NCI-H774 (cell line): ENCODE results near the gene TEX35.

Experiments used
- DNase-seq: peaks from one replicate; lab custom pipeline; 2025; lab: John Stamatoyannopoulos, UW

Gene TEX35

DNA sequence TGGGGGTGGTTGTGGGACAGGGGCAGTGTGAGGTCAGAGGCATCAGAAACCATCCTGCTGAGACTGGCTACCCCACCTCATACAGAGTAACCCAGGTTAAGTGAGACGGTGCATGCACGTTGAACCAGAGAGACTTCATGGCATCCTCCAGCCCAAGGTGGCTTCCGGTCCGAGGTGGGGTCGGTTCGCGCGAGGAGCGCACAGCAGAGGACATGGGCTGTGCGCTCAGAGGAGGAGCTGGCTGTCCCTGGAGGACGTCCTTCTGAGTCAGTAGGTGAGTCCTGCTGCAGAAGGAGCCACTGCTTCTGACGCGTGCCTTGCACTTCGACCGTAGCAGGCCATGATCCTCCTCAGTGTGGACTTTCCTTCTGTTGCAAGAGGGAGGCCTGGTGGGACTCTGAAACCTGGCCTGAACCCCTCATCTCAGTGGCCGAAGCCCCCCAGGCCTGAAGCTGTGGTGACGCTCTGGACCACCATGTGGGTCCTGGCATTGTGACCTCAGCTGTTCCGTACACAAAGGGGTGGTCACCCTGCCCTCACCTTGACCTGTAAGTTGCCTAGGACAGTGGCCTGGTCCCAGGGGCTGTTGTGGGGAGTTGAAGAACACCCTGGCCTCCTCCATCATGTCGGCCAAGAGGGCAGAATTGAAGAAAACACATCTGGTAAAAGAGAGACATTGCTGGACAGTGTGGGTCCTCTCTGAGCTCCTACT lies at the start of gene TEX35:
TEX35 (plus strand) TSS at position 544 of the 712 bp plus-strand sequence; CDS start at position 624, 80 bp downstream.
- no peak for DNase-seq

- no peak for DNase-seq
Measured at GRCh38 chr1:178464141-178464540, 48.8 kb upstream of the TEX35 start.

- DNase-seq = no peak
Measured at GRCh38 chr1:178464566-178464965, 48.3 kb upstream of the TEX35 start.

GRCh38 chr1:178465011-178465410 lies 47.9 kb upstream of the TEX35 start:
- no peak for DNase-seq

DNA sequence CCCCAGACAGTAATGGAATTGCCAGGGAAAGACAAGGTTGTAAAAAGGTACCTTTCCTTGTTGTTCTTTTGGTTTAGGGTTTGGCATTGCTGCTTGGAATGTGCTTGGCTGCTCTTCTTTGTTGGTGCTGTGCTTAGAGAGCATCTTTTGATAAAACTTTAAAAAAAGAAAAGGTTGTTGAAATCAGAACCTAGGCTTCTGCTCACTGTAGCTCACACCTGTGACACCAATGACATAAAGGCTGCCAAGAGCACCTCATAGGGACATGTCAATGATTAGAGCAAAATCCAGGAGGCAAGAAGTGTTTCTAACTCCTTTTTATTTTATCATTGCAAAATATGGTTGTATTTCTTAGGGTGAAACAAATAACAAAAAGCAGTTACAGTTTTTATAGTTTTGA lies 45.1 kb upstream of the TEX35 start:
- DNase-seq = no peak

DNA sequence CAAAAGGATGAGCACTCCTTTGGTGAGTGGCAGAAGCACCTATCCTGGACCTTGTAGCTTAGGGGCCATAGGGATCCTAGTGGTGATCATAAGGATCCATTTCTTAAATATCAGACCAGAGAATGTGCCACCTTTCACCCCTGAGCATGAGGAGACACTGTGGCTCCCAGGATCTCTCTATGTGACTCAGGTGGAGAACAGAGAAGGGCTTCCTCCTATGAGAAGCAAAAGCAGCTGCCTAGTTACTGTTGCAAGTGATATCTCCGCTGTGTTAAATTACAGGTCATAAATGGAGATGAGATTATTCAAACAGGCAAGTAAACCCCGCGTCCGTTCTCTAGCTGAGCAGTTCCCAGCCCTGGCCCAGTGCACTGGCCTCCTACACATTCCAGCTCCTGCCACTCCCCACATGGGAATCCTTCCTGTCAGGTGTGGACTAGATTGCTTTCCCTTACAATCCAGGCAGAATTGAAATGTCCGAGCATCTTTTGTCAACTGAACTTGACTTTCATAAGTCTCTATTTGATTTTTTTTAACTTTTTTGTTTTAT lies 42.4 kb upstream of the TEX35 start:
- DNase-seq = no peak

- no peak for DNase-seq
Measured at GRCh38 chr1:178472531-178472930, 40.4 kb upstream of the TEX35 start.

DNA sequence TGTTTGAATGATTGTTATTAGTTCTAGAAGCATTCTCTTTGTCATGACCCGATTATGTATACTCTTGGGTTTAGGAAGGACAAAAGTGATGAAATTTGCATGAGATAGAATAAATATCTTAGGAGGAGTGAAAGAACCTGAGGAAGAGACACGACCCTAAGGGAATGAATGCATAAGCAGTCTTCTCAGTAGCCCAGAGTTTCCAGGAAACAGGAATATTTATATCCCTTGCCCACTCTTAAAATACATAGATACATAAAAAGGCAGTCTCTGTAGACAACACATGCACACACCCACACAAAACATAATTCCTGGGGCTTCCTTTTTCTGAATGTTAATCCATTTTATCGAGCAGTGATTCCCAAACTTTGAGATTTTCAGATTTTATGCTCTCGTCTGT lies 35.5 kb upstream of the TEX35 start:
- no peak for DNase-seq

DNA sequence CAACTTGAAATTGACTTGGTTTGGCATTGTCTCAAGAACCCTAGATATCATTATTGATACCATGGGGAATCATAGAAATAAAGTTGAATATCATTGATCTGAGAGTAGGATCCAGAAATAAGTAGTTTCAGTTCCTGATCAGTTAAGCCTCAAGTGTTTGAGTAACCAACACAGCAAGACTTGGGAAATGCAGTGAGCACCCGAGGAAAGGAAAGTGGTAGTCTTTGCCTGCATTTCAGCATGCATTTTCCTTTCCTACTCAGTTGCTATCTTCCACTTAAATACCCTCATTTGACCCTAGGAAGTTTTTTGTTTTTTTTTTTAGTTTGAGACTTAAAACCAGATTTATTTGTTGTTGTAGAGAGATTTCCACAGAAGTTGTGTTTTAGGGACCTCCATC lies 35.1 kb upstream of the TEX35 start:
- DNase-seq = no peak

DNA sequence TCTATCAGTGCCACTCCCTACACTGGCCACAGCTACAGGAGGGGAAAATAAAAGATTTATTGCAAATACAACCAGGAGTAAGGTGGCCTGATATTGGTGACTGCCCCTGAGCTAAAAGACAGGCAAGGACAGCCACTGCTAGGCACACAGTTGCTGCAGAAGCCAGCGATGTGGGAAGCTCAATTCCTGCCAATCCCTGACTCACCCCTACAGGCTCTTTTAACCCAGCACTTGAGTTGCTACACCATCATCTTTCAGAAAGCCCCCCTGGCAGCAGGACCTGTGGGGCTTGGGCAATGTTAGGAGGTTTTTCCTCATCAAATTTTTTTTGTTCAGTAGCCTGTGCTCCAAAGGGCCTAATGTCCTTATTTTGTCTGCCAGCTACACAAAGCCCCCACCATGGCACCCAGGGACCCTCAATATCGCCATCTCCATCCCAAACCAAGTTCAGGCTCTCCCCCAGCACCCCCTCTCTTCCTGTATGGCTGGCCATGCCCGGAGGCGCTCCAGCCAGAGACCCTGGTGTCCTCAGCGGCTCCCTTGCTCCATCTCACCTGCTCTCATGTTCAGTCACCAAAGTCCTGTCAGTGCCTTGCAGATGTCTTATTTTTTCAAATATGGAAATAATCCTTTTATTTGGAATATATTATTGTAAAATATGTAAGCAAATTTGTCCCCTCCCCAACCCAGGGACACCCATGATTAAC lies 29.5 kb upstream of the TEX35 start:
- DNase-seq = no peak

DNA sequence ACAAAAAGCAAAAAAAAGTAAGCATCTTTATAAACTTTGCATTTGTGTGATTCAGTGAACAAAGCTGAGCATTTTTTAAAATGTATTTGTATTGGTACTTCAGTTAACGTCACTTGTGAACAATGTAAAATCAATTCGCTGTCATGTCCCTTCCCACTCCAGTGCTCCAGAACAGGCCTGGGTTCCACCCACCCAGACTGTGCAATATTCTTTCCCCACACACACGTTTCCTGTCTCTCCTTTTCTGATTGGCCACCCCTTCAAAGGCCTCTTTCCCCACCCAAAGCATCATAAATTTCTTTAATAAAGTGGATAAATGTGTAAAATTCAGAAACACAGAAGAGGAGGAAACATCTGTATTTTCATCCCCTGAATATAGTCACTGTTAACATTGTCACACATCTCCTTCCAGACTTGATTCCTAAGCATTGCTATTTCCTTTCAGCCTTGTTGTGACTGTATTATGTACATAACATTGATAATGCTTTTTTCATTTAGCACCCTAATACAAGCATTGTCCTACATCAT lies 28.1 kb upstream of the TEX35 start:
- no peak for DNase-seq

DNA sequence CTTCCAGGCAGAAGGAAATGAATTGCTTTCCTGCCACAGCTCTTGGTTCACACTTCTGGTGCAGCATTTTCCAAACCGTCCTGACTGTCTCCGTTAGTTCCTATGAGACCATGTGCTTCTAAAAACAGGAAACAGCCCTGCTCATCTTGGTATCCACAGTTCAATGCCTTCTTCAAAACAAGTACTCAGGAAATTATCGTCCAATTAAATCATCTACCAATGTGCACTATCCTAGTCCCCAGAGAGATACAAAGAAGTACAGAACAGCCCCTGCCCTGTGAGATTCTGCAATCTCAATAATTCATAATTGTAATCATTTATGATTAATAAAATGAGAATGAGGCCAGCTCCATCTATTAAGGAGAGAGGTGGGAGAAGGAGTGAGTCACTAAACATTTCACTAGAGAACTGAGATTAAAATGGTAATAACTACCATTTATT lies 27.3 kb upstream of the TEX35 start:
- no peak for DNase-seq

DNA sequence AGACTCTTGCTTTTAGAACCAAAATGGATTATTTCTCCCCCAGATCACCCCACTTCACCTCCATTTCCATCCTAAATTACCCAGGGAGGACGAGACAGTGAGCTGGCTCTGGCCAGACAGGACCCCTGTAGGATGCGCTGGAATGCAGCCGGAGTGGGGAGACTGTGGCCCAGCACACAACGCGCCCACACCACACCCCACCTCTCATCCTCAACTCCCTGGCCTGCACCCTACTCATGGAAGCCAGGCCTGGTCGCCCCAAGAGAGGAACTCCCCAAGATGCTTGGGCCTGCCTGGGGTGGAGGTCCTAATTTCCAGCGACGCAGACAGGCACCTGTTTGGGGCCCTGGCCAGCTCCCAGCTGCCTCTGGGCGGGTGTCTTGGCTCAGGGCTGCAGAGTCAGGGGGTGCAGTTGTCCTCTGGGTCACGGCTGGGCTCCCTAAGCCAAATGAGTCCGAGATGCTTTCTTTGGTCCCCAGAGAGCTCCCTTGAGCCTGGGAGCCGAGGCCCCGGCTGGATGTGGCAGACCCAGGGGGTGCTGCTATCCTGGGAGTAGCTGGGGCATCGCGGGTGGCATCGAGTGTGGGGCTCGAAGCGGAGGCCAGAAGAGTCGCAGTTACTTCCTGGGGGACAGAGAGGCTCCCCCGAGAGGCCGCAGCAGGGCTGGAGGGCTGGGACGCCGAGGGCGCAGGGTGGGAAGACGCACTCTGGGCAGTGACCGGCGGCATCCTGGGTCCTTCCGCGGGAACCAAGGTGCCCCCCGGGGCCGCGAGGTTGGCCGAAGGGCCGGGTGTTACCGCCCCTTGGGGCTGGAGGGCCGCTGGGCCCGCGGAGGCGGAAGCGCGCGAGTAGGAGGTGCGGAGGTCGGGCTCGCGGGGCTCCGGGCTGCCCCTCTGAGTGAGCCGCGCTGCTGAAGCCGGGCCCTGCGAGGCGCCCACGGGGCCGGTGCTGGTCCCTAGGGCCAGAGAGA lies 26.5 kb upstream of the TEX35 start:
- DNase-seq = no peak

DNA sequence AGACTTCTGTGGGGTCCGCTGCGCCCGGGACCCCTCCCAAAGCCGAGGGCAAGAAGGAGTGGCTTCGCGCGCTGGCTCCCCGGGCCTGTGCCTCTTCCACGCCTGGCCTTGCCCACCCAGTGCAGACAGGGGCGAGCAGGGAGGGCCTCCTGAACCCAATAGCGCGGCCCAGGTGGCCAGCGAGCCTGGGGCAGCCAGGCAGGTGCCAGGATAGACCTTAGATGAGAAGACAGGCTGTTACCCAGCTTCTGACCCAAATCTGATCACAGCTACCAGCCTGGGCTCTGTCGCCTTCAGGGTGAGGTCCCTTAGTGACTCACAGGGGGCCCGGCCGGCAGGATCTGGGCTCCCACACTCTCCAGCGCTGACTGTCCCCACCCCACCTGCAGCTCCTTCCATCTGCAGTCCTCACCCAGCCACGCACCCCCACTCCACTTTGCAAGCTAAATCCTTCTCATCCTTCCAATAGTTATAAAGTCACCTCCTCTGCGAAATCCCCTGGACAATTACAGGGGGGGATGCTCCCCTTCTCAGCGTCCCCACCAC lies 25.8 kb upstream of the TEX35 start:
- no peak for DNase-seq

DNA sequence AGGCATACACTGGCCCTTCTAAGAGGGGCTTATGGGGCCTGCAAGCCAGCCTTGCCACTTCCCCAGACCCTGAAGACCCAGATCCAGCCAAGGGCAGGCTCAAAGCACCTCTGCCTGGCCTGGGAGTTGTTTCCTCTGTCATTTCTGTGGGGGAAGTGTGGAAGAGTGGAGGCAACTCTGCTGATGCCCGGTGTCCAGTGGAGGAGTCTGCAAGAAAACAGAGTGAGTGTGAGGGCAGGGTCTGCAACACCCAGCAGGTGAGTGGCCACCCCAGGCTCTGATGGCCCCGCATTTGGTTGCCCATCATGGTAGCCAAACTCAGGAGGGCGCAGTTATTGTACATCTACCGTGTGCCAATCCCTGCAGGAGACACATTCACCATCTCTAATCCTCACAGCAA lies 24.5 kb upstream of the TEX35 start:
- DNase-seq = no peak

DNA sequence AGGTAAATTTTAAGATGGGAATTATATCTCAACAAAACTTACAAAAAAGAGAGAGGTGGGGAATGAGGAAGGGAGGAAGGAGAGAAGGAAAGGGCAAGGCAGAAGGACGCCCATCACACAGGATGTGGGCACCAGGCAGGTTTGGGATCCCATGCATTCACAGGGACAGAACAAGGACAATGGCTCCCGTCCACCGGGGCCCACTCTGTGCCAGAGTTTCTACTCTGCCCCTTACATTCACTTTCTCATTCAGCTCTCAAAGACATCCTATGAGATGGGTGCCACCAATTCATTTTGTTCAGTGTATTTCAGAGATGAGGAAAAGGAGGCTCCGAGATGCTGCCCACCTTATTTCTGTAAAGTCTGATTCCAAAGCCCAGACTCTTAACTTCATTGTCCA lies 23.5 kb upstream of the TEX35 start:
- DNase-seq = no peak

DNA sequence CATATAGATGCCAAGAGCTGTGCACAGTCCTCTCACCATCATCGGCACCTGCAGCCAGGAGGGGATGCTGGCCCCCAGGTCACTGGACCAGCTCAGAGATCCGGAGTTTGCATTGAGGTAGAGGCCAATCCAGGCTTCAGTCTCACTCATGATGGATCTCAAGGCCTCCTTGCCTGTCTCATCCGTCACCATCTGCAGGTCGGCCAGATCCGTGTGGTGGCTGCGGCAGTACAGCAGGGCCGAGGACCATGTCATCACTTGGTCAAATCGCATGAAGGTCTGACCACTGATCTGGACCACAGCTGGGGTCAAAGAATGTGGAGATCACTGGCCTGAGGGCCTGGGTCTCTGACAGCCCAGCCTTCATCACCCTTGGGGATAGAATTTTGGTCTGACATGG lies 22.8 kb upstream of the TEX35 start:
- no peak for DNase-seq

DNA sequence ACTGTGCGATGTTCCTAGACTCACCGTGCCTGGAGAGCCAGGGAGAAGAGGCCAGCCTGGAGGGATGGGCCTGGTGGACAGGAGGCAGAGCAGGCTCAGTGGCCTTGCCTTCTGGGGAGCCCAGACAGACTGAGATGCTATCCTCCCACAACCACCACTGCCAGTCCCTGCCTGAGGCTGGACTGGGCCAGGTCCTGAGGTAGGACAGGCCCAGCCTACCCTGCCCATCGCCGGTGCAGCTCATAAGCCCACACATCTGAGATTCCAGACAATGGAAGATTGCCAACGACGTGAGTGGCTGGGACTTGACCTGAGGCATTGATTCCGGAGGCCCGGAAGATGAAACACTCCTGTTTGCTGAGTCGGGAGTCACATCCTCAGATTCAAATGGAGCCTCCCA lies 21.9 kb upstream of the TEX35 start:
- no peak for DNase-seq

GRCh38 chr1:178491721-178492120 lies 21.2 kb upstream of the TEX35 start:
- DNase-seq = no peak

GRCh38 chr1:178492341-178492740 lies 20.6 kb upstream of the TEX35 start:
- no peak for DNase-seq

GRCh38 chr1:178493301-178493741 lies 19.6 kb upstream of the TEX35 start:
- no peak for DNase-seq

DNA sequence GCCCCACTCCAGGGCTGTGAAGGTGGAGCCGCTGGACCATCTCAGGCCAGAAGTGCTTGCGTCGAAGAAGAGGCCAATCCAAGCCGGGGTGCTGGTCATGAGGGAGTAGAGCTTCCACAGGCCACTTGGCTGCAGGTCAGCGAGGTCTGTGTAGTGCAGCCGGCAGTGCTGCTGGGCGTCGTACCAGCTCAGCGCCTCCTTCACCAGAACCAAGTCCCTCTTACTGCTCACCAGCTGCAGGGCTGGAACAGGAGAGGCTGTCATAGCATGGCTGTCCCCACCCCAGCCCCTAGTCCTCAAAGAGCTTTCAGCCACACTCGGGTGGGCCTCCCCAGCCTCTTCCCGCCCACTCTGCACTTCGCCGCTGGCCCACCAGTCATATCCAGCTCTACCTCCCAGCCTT lies 18.3 kb upstream of the TEX35 start:
- no peak for DNase-seq
